HepG2 (cell line): Measurements from ENCODE around the gene GALK2. TPM values are rescaled to one million over a fixed set of nuclear protein-coding genes. Genes with fewer than 3 reads are reported as not detected.

ENCODE experiments used
- ATAC-seq: fragments of 200-7000 bp; cut with Tn5 transposase; 3 replicates; pipeline ENCODE4 v1.9.1; 2020; ENCODE audit warnings: mild to moderate bottlenecking, moderate library complexity
- BruUV-seq: library from RNA; stranded (reverse); fragments of 400-500 nt; replicated peaks from 2 replicates; lab custom pipeline; 2021; lab: Mats Ljungman, UMichigan
- CTCF ChIA-PET: fragments of 300-600 bp; formaldehyde crosslinking; extraction: SDS; loops from one replicate; lab custom pipeline; 2021; ENCODE audit warnings: low total read pairs, inconsistent platforms, low intra/inter-chr PET ratio; lab: Yijun Ruan, JAX
- POLR2A ChIA-PET: fragments of 350-600 bp; sonication (Branson Sonifier 250); formaldehyde crosslinking; loops from one replicate; lab custom pipeline; 2020; ENCODE audit warnings: antibody characterized with exemption, inconsistent platforms; lab: Yijun Ruan, JAX
- DNase-seq: peaks from one replicate; pipeline ENCODE4 v3.0.0-alpha.2; 2015; ENCODE audit warnings: low spot score
- FAIRE-seq: peaks from 3 replicates; lab custom pipeline; 2011; peaks lifted over from hg19 to GRCh38; lab: Jason Lieb, UNC
- H2AFZ ChIP-seq: one replicate; pipeline ENCODE4 v1.6.1; 2011; ENCODE audit warnings: low read length, inconsistent platforms
- H3K27ac ChIP-seq: fragments of 300-600 bp; 3 replicates; pipeline ENCODE4 v1.8.0; 2011; ENCODE audit warnings: mixed run types, mild to moderate bottlenecking, mixed read lengths, low read length, inconsistent platforms; ENCODE audit not compliant: insufficient read depth; ENCODE audit errors: extremely low read length
- H3K27me3 ChIP-seq, 2 experiments: fragments of 200-600 bp in 1 of 2; 2 replicates in 1 of 2; 3 replicates in 1 of 2; pipeline versions ENCODE4 v1.6.0 to v1.8.0; 2011; ENCODE audit warnings: low read length in 2 of 2, mild to moderate bottlenecking in 2 of 2, moderate library complexity in 2 of 2, inconsistent platforms in 1 of 2; ENCODE audit not compliant: insufficient read depth in 2 of 2, control insufficient read depth in 1 of 2
- H3K36me3 ChIP-seq, 2 experiments: fragments of 200-600 bp in 1 of 2; replicated peaks in 1 of 2; 2 replicates in 1 of 2; 3 replicates in 1 of 2; pipeline versions ENCODE4 v1.5.1 to v1.8.0; 2011; ENCODE audit warnings: low read length in 2 of 2, inconsistent platforms in 1 of 2; ENCODE audit not compliant: insufficient read depth in 2 of 2, control insufficient read depth in 1 of 2
- H3K4me1 ChIP-seq: 2 replicates; pipeline ENCODE4 v1.5.1; 2012; ENCODE audit warnings: low read length, inconsistent platforms; ENCODE audit not compliant: insufficient read depth
- H3K4me2 ChIP-seq: 2 replicates; pipeline ENCODE4 v1.6.0; 2011; ENCODE audit warnings: low read depth, low read length, inconsistent platforms
- H3K4me3 ChIP-seq, 3 experiments: fragments of 200-600 bp in 1 of 3; sonication (generic), shearing (Covaris generic) in 1 of 3; replicated peaks in 1 of 3; 2 replicates each; pipeline ENCODE4 v1.5.1; 2011 to 2016; ENCODE audit warnings: low read length in 3 of 3, inconsistent platforms in 2 of 3, low read depth in 2 of 3, mild to moderate bottlenecking in 2 of 3, control low read depth in 1 of 3, mixed read lengths in 1 of 3; ENCODE audit not compliant: insufficient read depth in 1 of 3
- H3K79me2 ChIP-seq: one replicate; pipeline ENCODE4 v1.6.1; 2011; ENCODE audit warnings: low read length, inconsistent platforms; ENCODE audit not compliant: insufficient read depth
- H3K9ac ChIP-seq: 2 replicates; pipeline ENCODE4 v1.6.0; 2011; ENCODE audit warnings: mild to moderate bottlenecking, low read depth, low read length, inconsistent platforms; ENCODE audit not compliant: insufficient read depth
- H3K9me3 ChIP-seq: 2 replicates; pipeline ENCODE4 v1.5.1; 2012; ENCODE audit warnings: mild to moderate bottlenecking, low read length
- H4K20me1 ChIP-seq: 2 replicates; pipeline ENCODE4 v1.6.0; 2011; ENCODE audit warnings: inconsistent platforms, mild to moderate bottlenecking, low read length, moderate library complexity; ENCODE audit not compliant: insufficient read depth
- HOXA9 ChIP-seq: sonication (generic); formaldehyde crosslinking; IDR thresholded peaks from 2 replicates; pipeline ENCODE4 v1.8.1; 2022; ENCODE audit warnings: missing genetic modification reagents, mild to moderate bottlenecking, moderate library complexity, borderline replicate concordance
- RERE ChIP-seq: IDR thresholded peaks from 2 replicates; pipeline ENCODE4 v1.6.1; 2016; ENCODE audit warnings: low read depth, missing genetic modification reagents, missing compliant biosample characterization
- ZZZ3 ChIP-seq: sonication (generic); formaldehyde crosslinking; IDR thresholded peaks from 2 replicates; pipeline ENCODE4 v1.4.0; 2020; ENCODE audit warnings: missing genetic modification reagents, mild to moderate bottlenecking, borderline replicate concordance
- WGBS: methylation state at CpG from one replicate; pipeline ENCODE4 v1.1.6; 2017; ENCODE audit warnings: low lambda C conversion rate; 5-methylcytosine and 5-hydroxymethylcytosine counted together
- in situ Hi-C: cut with HindIII; loops from 2 replicates; pipeline ENCODE4 v1.10.0; 2017; ENCODE audit warnings: low pct_unique_long_range_greater_than_20kb; ENCODE audit not compliant: extremely low pct_ligation_motif_present
- intact Hi-C: fragments of 100-400 bp; cut with micrococcal nuclease; formaldehyde crosslinking; loops from one replicate; pipeline ENCODE4 v1.10.0; 2022; ENCODE audit not compliant: unreplicated experiment
- polyA plus RNA-seq, 8 experiments: library from polyadenylated mRNA; depleted of rRNA in 3 of 8; stranded (reverse) in 7 of 8; unstranded in 1 of 8; fragments of >200 nt; fragmentation: Illumina TruSeq in 4 of 8; extraction: Trizol in 4 of 8; gene quantifications; 2 replicates each; pipeline versions ENCODE4 v1.2.1 to v1.2.3, GENCODE V29; 2011 to 2016; ENCODE audit warnings: low read depth in 4 of 8, missing spikeins in 1 of 8, mixed read lengths in 1 of 8; ENCODE audit not compliant: insufficient read depth in 1 of 8
- total RNA-seq, 5 experiments: library from RNA; depleted of rRNA; stranded (reverse); fragments of >200 nt; fragmentation: Illumina TruSeq; extraction: Trizol; gene quantifications; 2 replicates each; pipeline ENCODE4 v1.2.3, GENCODE V29; 2016; ENCODE audit warnings: low read depth in 1 of 5

Gene GALK2
- total and polyA plus RNA-seq, 2 of the 13 experiments (the other 11 are each of a cell fraction or from before 2014, with no cell fraction given), result 17.6 to 32.8 TPM

GRCh38 chr15:49297584-49297983 is 127.5 kb downstream of the GALK2 start:
- POLR2A ChIA-PET, result no interaction called here
- ATAC-seq, result no peak
- 100% methylated on average over 1 of the region's 1 CpG for WGBS
- intact Hi-C loops, result no loop called here
- H3K27ac ChIP-seq, result no peak overlapping the region
- no peaks in the 10 kb centered on the region for H3K4me1 ChIP-seq
- TF ChIP-seq HOXA9 (CRISPR knock-in tag), result no peak
- no peak for TF ChIP-seq RERE
- no peak for TF ChIP-seq ZZZ3 (CRISPR knock-in tag)
- TF ChIP-seq, all 625 proteins: peak for 0
- no peak for FAIRE-seq
- CTCF ChIA-PET, result no interaction called here
- in situ Hi-C loops, result no loop called here
- Histone ChIP-seq H3K9me3 (no peaks in the 10 kb centered on the region), H3K9ac (no peak overlapping the region), H3K4me2 (no peak overlapping the region), H3K27me3 (no peaks in the 10 kb centered on the region), H3K36me3 (peaks cover 0 to 2% of the 10 kb centered on the region in 2 experiments; a peak in 3 of 5 replicates), H3K4me3 (no peak overlapping the region), H2AFZ (no peak overlapping the region), H3K79me2 (no peaks in the 10 kb centered on the region), H4K20me1 (no peaks in the 10 kb centered on the region)
- no peak for DNase-seq
- no TSS peak for BruUV-seq
